HG02678 (cell line): Measurements from ENCODE around the gene FCER2.

Source experiments
- ATAC-seq: cut with Tn5 transposase; IDR thresholded peaks from one replicate; pipeline ENCODE4 v1.9.1; 2021; ENCODE audit warnings: mild to moderate bottlenecking, moderate library complexity; ENCODE audit not compliant: unreplicated experiment

Gene FCER2

GRCh38 chr19:7679771-7680605 is 21.9 kb downstream of the FCER2 start:
- ATAC-seq = no peak

- peak; percentile 40 for ATAC-seq
Measured at GRCh38 chr19:7678971-7679751, 22.8 kb downstream of the FCER2 start.

GRCh38 chr19:7677669-7678311 is 24.1 kb downstream of the FCER2 start:
- ATAC-seq = no peak

GRCh38 chr19:7676854-7677253 is 25.1 kb downstream of the FCER2 start, which contains the start of gene MCEMP1:
Gene MCEMP1 (plus strand): TSS chr19:7677090. CDS start chr19:7677121, 31 bp downstream.
- ATAC-seq = no peak

GRCh38 chr19:7676376-7676775 is 25.6 kb downstream of the FCER2 start:
- ATAC-seq = no peak

- ATAC-seq = no peak
Measured at GRCh38 chr19:7674010-7675005, 27.6 kb downstream of the FCER2 start.

GRCh38 chr19:7672522-7672921 is 29.4 kb downstream of the FCER2 start:
- ATAC-seq = no peak

GRCh38 chr19:7670790-7671189 is 31.1 kb downstream of the FCER2 start:
- no peak for ATAC-seq

GRCh38 chr19:7670150-7670783 is 31.7 kb downstream of the FCER2 start:
- ATAC-seq = no peak

- no peak for ATAC-seq
Measured at GRCh38 chr19:7669641-7670040, 32.3 kb downstream of the FCER2 start.

GRCh38 chr19:7668842-7669241 is 33.1 kb downstream of the FCER2 start, which contains the start of gene RETN:
Gene RETN (plus strand): TSS chr19:7669049. CDS start chr19:7669327, 278 bp downstream.
- ATAC-seq = no peak

- no peak for ATAC-seq
Measured at GRCh38 chr19:7665076-7665475, 36.9 kb downstream of the FCER2 start.

GRCh38 chr19:7663706-7664105 is 38.2 kb downstream of the FCER2 start:
- ATAC-seq = no peak

- ATAC-seq = no peak
Measured at GRCh38 chr19:7662657-7663056, 39.3 kb downstream of the FCER2 start.

GRCh38 chr19:7661744-7662538 is 40.0 kb downstream of the FCER2 start:
- ATAC-seq = no peak

- ATAC-seq = peak; percentile 72
Measured at GRCh38 chr19:7658219-7658686, 43.7 kb downstream of the FCER2 start.

- no peak for ATAC-seq
Measured at GRCh38 chr19:7657131-7657751, 44.7 kb downstream of the FCER2 start.

- no peak for ATAC-seq
Measured at GRCh38 chr19:7655581-7655980, 46.4 kb downstream of the FCER2 start.
